WTC11 (cell line): ENCODE results near the gene SYNC. TPM values are rescaled to one million over a fixed set of nuclear protein-coding genes. Genes with fewer than 3 reads are reported as not detected.

ENCODE experiments used
- ATAC-seq: fragments of 200-7000 bp; cut with Tn5 transposase; 2 replicates; pipeline ENCODE4 v1.10.0; 2021; ENCODE audit warnings: mild to moderate bottlenecking, moderate library complexity
- CTCF ChIA-PET: fragments of 300-600 bp; sonication (Branson Sonifier 250); formaldehyde crosslinking; loops from one replicate; lab custom pipeline; 2021; ENCODE audit warnings: antibody characterized with exemption; lab: Charles Lee
- POLR2A ChIA-PET: fragments of 350-600 bp; sonication (Branson Sonifier 250); formaldehyde crosslinking; loops from one replicate; lab custom pipeline; 2021; ENCODE audit warnings: antibody characterized with exemption; lab: Charles Lee
- DNase-seq: peaks from one replicate; pipeline ENCODE4 v3.0.0; 2021; ENCODE audit warnings: low spot score
- H3K27ac Mint-ChIP-seq: 2 replicates; pipeline ENCODE4 v1.8.0; 2021; ENCODE audit warnings: mixed read lengths
- H3K27me3 Mint-ChIP-seq: 2 replicates; pipeline ENCODE4 v1.8.0; 2021; ENCODE audit warnings: low read depth, mild to moderate bottlenecking, moderate library complexity, mixed read lengths
- H3K36me3 Mint-ChIP-seq: 2 replicates; pipeline ENCODE4 v1.8.0; 2021; ENCODE audit warnings: mixed read lengths
- H3K4me1 Mint-ChIP-seq: 2 replicates; pipeline ENCODE4 v1.8.0; 2022; ENCODE audit warnings: mixed read lengths
- H3K4me3 Mint-ChIP-seq: 2 replicates; pipeline ENCODE4 v1.8.0; 2021; ENCODE audit warnings: mild to moderate bottlenecking, moderate library complexity, mixed read lengths
- H3K9me3 Mint-ChIP-seq: 2 replicates; pipeline ENCODE4 v1.8.0; 2021; ENCODE audit warnings: mixed read lengths
- AR ChIP-seq: fragments of 250-450 bp; sonication (Bioruptor Pico); IDR thresholded peaks from 2 replicates; pipeline ENCODE4 v1.9.0; 2021; ENCODE audit warnings: mild to moderate bottlenecking
- CDX4 ChIP-seq: fragments of 250-450 bp; sonication (Bioruptor Pico); IDR thresholded peaks from 2 replicates; pipeline ENCODE4 v1.9.0; 2021; ENCODE audit warnings: moderate library complexity, mild to moderate bottlenecking, inconsistent platforms, borderline replicate concordance
- CREM ChIP-seq: sonication (generic); formaldehyde crosslinking; IDR thresholded peaks from 2 replicates; pipeline ENCODE4 v1.8.1; 2022; ENCODE audit warnings: mild to moderate bottlenecking, missing genetic modification reagents, moderate library complexity
- GRHL2 ChIP-seq: fragments of 250-450 bp; sonication (Bioruptor Pico); IDR thresholded peaks from 2 replicates; pipeline ENCODE4 v1.8.0; 2022; ENCODE audit warnings: mild to moderate bottlenecking, moderate library complexity; ENCODE audit not compliant: insufficient replicate concordance, severe bottlenecking
- IRF2 ChIP-seq: sonication (generic); formaldehyde crosslinking; IDR thresholded peaks from 2 replicates; pipeline ENCODE4 v1.8.0; 2022; ENCODE audit warnings: low read depth, missing genetic modification reagents, borderline replicate concordance
- NFYB ChIP-seq: sonication (generic); formaldehyde crosslinking; conservative IDR thresholded peaks from 2 replicates; pipeline ENCODE4 v1.8.0; 2022; ENCODE audit warnings: low read depth, missing genetic modification reagents
- PRDM15 ChIP-seq: sonication (generic); formaldehyde crosslinking; IDR thresholded peaks from 2 replicates; pipeline ENCODE4 v1.8.0; 2022; ENCODE audit warnings: missing genetic modification reagents
- TCF7 ChIP-seq: sonication (generic); formaldehyde crosslinking; IDR thresholded peaks from 2 replicates; pipeline ENCODE4 v1.8.0; 2022; ENCODE audit warnings: mild to moderate bottlenecking, low read depth, missing genetic modification reagents, moderate library complexity
- ZNF263 ChIP-seq: sonication (generic); formaldehyde crosslinking; IDR thresholded peaks from 2 replicates; pipeline ENCODE4 v1.8.1; 2022; ENCODE audit warnings: low read depth, mild to moderate bottlenecking, moderate library complexity, missing genetic modification reagents
- ZNF281 ChIP-seq: sonication (generic); formaldehyde crosslinking; IDR thresholded peaks from 2 replicates; pipeline ENCODE4 v1.8.0; 2023; ENCODE audit warnings: mild to moderate bottlenecking, missing genetic modification reagents
- ZNF396 ChIP-seq: fragments of 250-450 bp; sonication (Bioruptor Pico); IDR thresholded peaks from 2 replicates; pipeline ENCODE4 v1.8.0; 2021; ENCODE audit warnings: mild to moderate bottlenecking, moderate library complexity, borderline replicate concordance
- ZNF423 ChIP-seq: fragments of 250-450 bp; sonication (Bioruptor Pico); IDR thresholded peaks from 2 replicates; pipeline ENCODE4 v2.1.2; 2022; ENCODE audit warnings: mild to moderate bottlenecking, moderate library complexity
- ZNF425 ChIP-seq: fragments of 250-450 bp; sonication (Bioruptor Pico); conservative IDR thresholded peaks from 2 replicates; pipeline ENCODE4 v1.9.0; 2021; ENCODE audit warnings: mild to moderate bottlenecking
- total RNA-seq: library from RNA; stranded (reverse); gene quantifications from 3 replicates; pipeline ENCODE4 v1.2.3, GENCODE V29; 2021
- TF ChIP-seq, protein P1 (sequence below): sonication (generic); formaldehyde crosslinking; IDR thresholded peaks from 2 replicates; pipeline ENCODE4 v1.8.1; 2023; ENCODE audit warnings: mild to moderate bottlenecking, missing genetic modification reagents, borderline replicate concordance
- TF ChIP-seq, protein P2 (sequence below): fragments of 200-600 bp; IDR thresholded peaks from 2 replicates; pipeline ENCODE4 v1.8.0; 2022; ENCODE audit warnings: antibody characterized with exemption
- TF ChIP-seq, protein P3 (sequence below): sonication (generic); formaldehyde crosslinking; IDR thresholded peaks from 2 replicates; pipeline ENCODE4 v1.8.1; 2022; ENCODE audit warnings: low read depth, mild to moderate bottlenecking, moderate library complexity, missing genetic modification reagents, borderline replicate concordance

Gene SYNC
- total RNA-seq, 1 experiment from 2014 or later: 0.09 TPM

GRCh38 chr1:32681509-32681908 lies 21.1 kb downstream of the SYNC start:
- DNase-seq (no peak), ATAC-seq (no peak)
- ChIA-PET CTCF (no interaction called here), POLR2A (no interaction called here)
- TF ChIP-seq PRDM15: no peak
- TF ChIP-seq, protein P1, sequence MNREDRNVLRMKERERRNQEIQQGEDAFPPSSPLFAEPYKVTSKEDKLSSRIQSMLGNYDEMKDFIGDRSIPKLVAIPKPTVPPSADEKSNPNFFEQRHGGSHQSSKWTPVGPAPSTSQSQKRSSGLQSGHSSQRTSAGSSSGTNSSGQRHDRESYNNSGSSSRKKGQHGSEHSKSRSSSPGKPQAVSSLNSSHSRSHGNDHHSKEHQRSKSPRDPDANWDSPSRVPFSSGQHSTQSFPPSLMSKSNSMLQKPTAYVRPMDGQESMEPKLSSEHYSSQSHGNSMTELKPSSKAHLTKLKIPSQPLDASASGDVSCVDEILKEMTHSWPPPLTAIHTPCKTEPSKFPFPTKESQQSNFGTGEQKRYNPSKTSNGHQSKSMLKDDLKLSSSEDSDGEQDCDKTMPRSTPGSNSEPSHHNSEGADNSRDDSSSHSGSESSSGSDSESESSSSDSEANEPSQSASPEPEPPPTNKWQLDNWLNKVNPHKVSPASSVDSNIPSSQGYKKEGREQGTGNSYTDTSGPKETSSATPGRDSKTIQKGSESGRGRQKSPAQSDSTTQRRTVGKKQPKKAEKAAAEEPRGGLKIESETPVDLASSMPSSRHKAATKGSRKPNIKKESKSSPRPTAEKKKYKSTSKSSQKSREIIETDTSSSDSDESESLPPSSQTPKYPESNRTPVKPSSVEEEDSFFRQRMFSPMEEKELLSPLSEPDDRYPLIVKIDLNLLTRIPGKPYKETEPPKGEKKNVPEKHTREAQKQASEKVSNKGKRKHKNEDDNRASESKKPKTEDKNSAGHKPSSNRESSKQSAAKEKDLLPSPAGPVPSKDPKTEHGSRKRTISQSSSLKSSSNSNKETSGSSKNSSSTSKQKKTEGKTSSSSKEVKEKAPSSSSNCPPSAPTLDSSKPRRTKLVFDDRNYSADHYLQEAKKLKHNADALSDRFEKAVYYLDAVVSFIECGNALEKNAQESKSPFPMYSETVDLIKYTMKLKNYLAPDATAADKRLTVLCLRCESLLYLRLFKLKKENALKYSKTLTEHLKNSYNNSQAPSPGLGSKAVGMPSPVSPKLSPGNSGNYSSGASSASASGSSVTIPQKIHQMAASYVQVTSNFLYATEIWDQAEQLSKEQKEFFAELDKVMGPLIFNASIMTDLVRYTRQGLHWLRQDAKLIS: no peak
- no peak for TF ChIP-seq ZNF263 (CRISPR knock-in tag)
- no peak for TF ChIP-seq CDX4
- no peak for TF ChIP-seq ZNF396 (CRISPR knock-in tag)
- no peak for TF ChIP-seq CREM (CRISPR knock-in tag)
- no peak for TF ChIP-seq TCF7 (CRISPR knock-in tag)
- no peak for TF ChIP-seq ZNF281 (CRISPR knock-in tag)
- TF ChIP-seq NFYB (CRISPR knock-in tag): no peak
- no peak for TF ChIP-seq AR
- TF ChIP-seq GRHL2 (CRISPR knock-in tag): no peak
- no peak for TF ChIP-seq ZNF423 (CRISPR knock-in tag)
- no peak for TF ChIP-seq ZNF425 (CRISPR knock-in tag)
- TF ChIP-seq, protein P2, sequence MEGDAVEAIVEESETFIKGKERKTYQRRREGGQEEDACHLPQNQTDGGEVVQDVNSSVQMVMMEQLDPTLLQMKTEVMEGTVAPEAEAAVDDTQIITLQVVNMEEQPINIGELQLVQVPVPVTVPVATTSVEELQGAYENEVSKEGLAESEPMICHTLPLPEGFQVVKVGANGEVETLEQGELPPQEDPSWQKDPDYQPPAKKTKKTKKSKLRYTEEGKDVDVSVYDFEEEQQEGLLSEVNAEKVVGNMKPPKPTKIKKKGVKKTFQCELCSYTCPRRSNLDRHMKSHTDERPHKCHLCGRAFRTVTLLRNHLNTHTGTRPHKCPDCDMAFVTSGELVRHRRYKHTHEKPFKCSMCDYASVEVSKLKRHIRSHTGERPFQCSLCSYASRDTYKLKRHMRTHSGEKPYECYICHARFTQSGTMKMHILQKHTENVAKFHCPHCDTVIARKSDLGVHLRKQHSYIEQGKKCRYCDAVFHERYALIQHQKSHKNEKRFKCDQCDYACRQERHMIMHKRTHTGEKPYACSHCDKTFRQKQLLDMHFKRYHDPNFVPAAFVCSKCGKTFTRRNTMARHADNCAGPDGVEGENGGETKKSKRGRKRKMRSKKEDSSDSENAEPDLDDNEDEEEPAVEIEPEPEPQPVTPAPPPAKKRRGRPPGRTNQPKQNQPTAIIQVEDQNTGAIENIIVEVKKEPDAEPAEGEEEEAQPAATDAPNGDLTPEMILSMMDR: no peak
- TF ChIP-seq, protein P3, sequence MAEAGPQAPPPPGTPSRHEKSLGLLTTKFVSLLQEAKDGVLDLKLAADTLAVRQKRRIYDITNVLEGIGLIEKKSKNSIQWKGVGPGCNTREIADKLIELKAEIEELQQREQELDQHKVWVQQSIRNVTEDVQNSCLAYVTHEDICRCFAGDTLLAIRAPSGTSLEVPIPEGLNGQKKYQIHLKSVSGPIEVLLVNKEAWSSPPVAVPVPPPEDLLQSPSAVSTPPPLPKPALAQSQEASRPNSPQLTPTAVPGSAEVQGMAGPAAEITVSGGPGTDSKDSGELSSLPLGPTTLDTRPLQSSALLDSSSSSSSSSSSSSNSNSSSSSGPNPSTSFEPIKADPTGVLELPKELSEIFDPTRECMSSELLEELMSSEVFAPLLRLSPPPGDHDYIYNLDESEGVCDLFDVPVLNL: no peak
- no peak for TF ChIP-seq IRF2
- no peaks in the 10 kb centered on the region for H3K9me3 Mint-ChIP-seq
- no peak overlapping the region for H3K4me3 Mint-ChIP-seq
- H3K36me3 Mint-ChIP-seq: peaks cover 74% of the 10 kb centered on the region
- H3K27ac Mint-ChIP-seq: no peak overlapping the region
- H3K4me1 Mint-ChIP-seq: no peaks in the 10 kb centered on the region
- no peaks in the 10 kb centered on the region for H3K27me3 Mint-ChIP-seq
